ENCODE data around the gene DPAGT1.

The DPAGT1 gene

GRCh38 chr11:119095066-119095880 lies 6.4 kb downstream of the DPAGT1 start (continued):
- TF ChIP-seq PRDM2 (tag by site-specific recombination; IDR thresholded peaks at IDR 0.05; ENCODE audit: borderline replicate concordance) (peak; percentile 94; the same call in 1 of the 2 replicates), ZFP37 (tag by site-specific recombination; IDR thresholded peaks at IDR 0.05) (peak; percentile 98), ZNF785 (tag by site-specific recombination; IDR thresholded peaks at IDR 0.05) (0 out of 2 replicates have a peak, but pooled peaks have one; percentile 64), SP3 (tag by site-specific recombination; IDR thresholded peaks at IDR 0.05) (peak; percentile 85), SP2 (tag by site-specific recombination; IDR thresholded peaks at IDR 0.05) (peak; percentile 96), ZNF580 (tag by site-specific recombination; IDR thresholded peaks at IDR 0.05) (no peak), SALL2 (tag by site-specific recombination; IDR thresholded peaks at IDR 0.05; ENCODE audit: borderline replicate concordance) (no peak), ZNF394 (tag by site-specific recombination; IDR thresholded peaks at IDR 0.05; ENCODE audit: borderline replicate concordance) (peak; percentile 81), ZBTB20 (tag by site-specific recombination; IDR thresholded peaks at IDR 0.05) (no peak; the same call in 1 of the 2 replicates), ZBTB10 (tag by site-specific recombination; IDR thresholded peaks at IDR 0.05) (0 out of 2 replicates have a peak, but pooled peaks have one; percentile 59)
- TF ChIP-seq, protein P1, sequence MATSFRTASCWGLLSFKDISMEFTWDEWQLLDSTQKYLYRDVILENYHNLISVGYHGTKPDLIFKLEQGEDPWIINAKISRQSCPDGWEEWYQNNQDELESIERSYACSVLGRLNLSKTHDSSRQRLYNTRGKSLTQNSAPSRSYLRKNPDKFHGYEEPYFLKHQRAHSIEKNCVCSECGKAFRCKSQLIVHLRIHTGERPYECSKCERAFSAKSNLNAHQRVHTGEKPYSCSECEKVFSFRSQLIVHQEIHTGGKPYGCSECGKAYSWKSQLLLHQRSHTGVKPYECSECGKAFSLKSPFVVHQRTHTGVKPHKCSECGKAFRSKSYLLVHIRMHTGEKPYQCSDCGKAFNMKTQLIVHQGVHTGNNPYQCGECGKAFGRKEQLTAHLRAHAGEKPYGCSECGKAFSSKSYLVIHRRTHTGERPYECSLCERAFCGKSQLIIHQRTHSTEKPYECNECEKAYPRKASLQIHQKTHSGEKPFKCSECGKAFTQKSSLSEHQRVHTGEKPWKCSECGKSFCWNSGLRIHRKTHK (tag by site-specific recombination; IDR thresholded peaks at IDR 0.05), result no peak
- TF ChIP-seq, protein P2, sequence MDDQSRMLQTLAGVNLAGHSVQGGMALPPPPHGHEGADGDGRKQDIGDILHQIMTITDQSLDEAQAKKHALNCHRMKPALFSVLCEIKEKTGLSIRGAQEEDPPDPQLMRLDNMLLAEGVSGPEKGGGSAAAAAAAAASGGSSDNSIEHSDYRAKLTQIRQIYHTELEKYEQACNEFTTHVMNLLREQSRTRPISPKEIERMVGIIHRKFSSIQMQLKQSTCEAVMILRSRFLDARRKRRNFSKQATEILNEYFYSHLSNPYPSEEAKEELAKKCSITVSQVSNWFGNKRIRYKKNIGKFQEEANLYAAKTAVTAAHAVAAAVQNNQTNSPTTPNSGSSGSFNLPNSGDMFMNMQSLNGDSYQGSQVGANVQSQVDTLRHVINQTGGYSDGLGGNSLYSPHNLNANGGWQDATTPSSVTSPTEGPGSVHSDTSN (CRISPR knock-in tag; IDR thresholded peaks at IDR 0.05), result peak; percentile 83
- TF ChIP-seq, protein P3, sequence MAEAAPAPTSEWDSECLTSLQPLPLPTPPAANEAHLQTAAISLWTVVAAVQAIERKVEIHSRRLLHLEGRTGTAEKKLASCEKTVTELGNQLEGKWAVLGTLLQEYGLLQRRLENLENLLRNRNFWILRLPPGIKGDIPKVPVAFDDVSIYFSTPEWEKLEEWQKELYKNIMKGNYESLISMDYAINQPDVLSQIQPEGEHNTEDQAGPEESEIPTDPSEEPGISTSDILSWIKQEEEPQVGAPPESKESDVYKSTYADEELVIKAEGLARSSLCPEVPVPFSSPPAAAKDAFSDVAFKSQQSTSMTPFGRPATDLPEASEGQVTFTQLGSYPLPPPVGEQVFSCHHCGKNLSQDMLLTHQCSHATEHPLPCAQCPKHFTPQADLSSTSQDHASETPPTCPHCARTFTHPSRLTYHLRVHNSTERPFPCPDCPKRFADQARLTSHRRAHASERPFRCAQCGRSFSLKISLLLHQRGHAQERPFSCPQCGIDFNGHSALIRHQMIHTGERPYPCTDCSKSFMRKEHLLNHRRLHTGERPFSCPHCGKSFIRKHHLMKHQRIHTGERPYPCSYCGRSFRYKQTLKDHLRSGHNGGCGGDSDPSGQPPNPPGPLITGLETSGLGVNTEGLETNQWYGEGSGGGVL (tag by site-specific recombination; IDR thresholded peaks at IDR 0.05), result no peak
